GM21381 (cell line): ENCODE measurements around the gene URM1.

ENCODE experiments used
- ATAC-seq: cut with Tn5 transposase; IDR thresholded peaks from one replicate; pipeline ENCODE4 v1.9.1; 2021; ENCODE audit warnings: mild to moderate bottlenecking, moderate library complexity; ENCODE audit not compliant: unreplicated experiment

URM1 gene

GRCh38 chr9:128344931-128345605, 26.1 kb upstream of the URM1 start:
- ATAC-seq, result no peak

- ATAC-seq, result no peak
These were observed 22.0 kb upstream of the URM1 start for GRCh38 chr9:128349125-128349524.

GRCh38 chr9:128349772-128350171, 21.4 kb upstream of the URM1 start:
- ATAC-seq, result no peak

- ATAC-seq, result no peak
These were observed 15.7 kb upstream of the URM1 start for GRCh38 chr9:128355451-128355850.

- ATAC-seq, result no peak
These were observed 13.1 kb upstream of the URM1 start for GRCh38 chr9:128358090-128358489.

- no peak for ATAC-seq
These were observed 12.3 kb upstream of the URM1 start for GRCh38 chr9:128358861-128359260.

GRCh38 chr9:128360826-128361225, 10.3 kb upstream of the URM1 start:
- ATAC-seq, result no peak

- no peak for ATAC-seq
These were observed 9.7 kb upstream of the URM1 start for GRCh38 chr9:128361296-128361985.

GRCh38 chr9:128361986-128362646, 9.1 kb upstream of the URM1 start:
- no peak for ATAC-seq

GRCh38 chr9:128362774-128363173, 8.4 kb upstream of the URM1 start:
- ATAC-seq, result no peak

- ATAC-seq, result no peak
These were observed 5.6 kb upstream of the URM1 start for GRCh38 chr9:128365525-128365924.

GRCh38 chr9:128369024-128369706, 2.0 kb upstream of the URM1 start:
- no peak for ATAC-seq

- ATAC-seq, result no peak
These were observed 815 bp upstream of the URM1 start for GRCh38 chr9:128370367-128370751.

GRCh38 chr9:128371630-128372117, 500 bp downstream of the URM1 start:
- no peak for ATAC-seq

- ATAC-seq, result no peak
These were observed 1.0 kb downstream of the URM1 start for GRCh38 chr9:128372188-128372641.

- ATAC-seq, result no peak
These were observed 1.6 kb downstream of the URM1 start for GRCh38 chr9:128372784-128373183.

GRCh38 chr9:128374221-128374675, 3.1 kb downstream of the URM1 start:
- no peak for ATAC-seq

- ATAC-seq, result no peak
These were observed 4.7 kb downstream of the URM1 start for GRCh38 chr9:128375865-128376264.

GRCh38 chr9:128382261-128382660, 11.1 kb downstream of the URM1 start:
- no peak for ATAC-seq

- no peak for ATAC-seq
These were observed 12.0 kb downstream of the URM1 start for GRCh38 chr9:128383007-128383753.
